Measurements from ENCODE around the gene CTDNEP1.

CTDNEP1 gene

DNA sequence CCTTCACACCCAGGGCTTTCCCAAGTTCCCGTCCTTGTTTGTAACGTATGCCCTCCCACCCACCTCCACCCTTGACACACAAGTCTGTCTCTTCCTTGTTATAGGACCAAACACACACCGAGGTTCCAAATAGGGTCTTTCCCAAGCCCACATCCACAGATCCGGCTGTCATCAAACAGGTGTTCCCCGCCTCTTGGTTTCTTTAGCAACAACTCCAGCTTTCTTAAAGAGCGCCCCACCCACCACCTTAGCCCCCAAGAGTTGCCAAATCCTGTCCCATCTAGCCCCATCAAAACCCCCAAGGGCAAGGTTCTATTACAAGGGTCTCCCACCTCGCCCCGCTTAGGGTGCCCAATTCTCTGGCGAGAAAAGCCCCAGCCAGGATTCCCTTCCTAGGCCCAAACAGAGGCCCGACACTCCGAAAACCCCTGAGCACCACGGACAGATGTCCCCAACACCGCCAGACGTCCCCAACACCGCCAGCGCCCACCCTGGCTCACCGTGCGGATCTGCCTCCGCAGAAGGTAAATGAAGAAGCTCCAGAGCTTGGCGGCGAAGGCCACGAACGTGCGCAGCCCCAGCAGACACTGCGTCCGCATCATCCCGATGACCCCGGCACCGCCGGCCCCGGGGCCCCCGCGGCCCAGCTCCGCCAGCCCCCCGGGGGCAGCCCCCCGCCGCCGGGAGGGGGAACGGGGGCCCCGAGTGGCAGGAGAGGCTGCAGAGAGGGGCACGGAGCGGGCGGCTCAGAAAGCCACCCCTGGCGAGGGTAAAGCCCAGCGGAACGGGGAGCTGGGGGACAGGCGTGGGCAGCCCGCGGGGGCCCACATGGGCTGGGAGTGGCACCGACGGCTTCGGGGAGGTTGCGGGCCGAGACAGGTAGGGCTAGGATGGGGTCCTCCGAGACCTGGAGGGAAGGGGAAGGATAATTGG lies 573 bp downstream of the CTDNEP1 start:
- Histone ChIP-seq H3K4me3 (ENCODE audit: low read depth, low read length) (peak overlapping the region; percentile 98), H3K79me1 (ENCODE audit: low read length) (peaks cover 17% of the 10 kb centered on the region), H2BK12ac (ENCODE audit: low read length) (no peak overlapping the region), H3K23ac (ENCODE audit: low read length) (peak overlapping the region; percentile 98), H3K27ac (ENCODE audit: low read depth, low read length) (peak overlapping the region; percentile 100), H4K12ac (ENCODE audit: low read depth, low read length) (peak overlapping the region; percentile 93), H3K4me1 (ENCODE audit: control insufficient read depth in 1 of 2, insufficient read depth in 2 of 2, low read length in 2 of 2) (peaks cover 6 to 10% of the 10 kb centered on the region in 2 experiments), H3K27me3 (ENCODE audit: insufficient read depth, low read length) (no peaks in the 10 kb centered on the region), H3K79me2 (ENCODE audit: control insufficient read depth, insufficient read depth, low read length, poor library complexity) (peaks cover 30% of the 10 kb centered on the region), H2BK120ac (ENCODE audit: insufficient read depth, low read length, poor library complexity) (peak overlapping the region; percentile 99), H3K4ac (ENCODE audit: low read depth, low read length) (peak overlapping the region; percentile 99), H2AK5ac (ENCODE audit: low read length) (peak overlapping the region; percentile 98), H3K18ac (ENCODE audit: low read length) (peak overlapping the region; percentile 98), H2BK5ac (ENCODE audit: low read depth, low read length, poor library complexity) (peak overlapping the region; percentile 94), H3K4me2 (ENCODE audit: low read length) (peak overlapping the region; percentile 97), H3K14ac (ENCODE audit: low read length) (peak overlapping the region; percentile 99), H3K9me3 (ENCODE audit: insufficient read depth, low read depth, low read length) (peaks cover 1% of the 10 kb centered on the region), H2AFZ (ENCODE audit: insufficient read depth, low read length, poor library complexity) (peak overlapping the region; percentile 83), H3K36me3 (ENCODE audit: control insufficient read depth in 1 of 2, insufficient read depth in 2 of 2, low read length in 2 of 2) (peaks cover 14 to 25% of the 10 kb centered on the region in 2 experiments), H3K9ac (ENCODE audit: low read length) (peak overlapping the region; percentile 98), H4K91ac (ENCODE audit: low read depth, low read length) (peak overlapping the region; percentile 99), H4K8ac (ENCODE audit: low read depth, low read length) (peak overlapping the region; percentile 95)
- WGBS (ENCODE audit: extremely low coverage, insufficient coverage, insufficient read length) = no CpG with 5 or more reads among the region's 55 CpGs
- no peak for DNase-seq

DNA sequence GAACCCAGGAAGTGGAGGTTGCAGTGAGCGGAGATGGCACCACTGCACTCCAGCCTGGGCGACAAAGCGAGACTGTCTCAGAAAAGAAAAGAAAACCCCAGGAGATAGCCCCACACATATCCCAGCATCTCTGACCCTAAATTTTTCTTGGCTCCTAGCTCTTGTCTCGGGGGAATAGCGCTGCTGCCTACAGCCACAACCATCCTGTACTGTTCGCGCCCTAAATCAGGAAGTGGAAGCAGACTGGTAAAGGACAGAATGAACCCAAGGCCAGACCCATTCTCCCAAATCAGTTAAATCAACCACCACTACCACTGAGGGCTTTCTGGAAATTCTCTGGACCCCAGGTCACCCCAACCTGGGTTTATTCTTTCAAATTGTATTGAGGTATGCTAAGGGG lies 1.7 kb downstream of the CTDNEP1 start:
- H3K18ac ChIP-seq (ENCODE audit: low read length) = no peak overlapping the region
- H3K4me2 ChIP-seq (ENCODE audit: low read length) = peak overlapping the region; percentile 97
- peaks cover 30% of the 10 kb centered on the region for H3K79me2 ChIP-seq (ENCODE audit: control insufficient read depth, insufficient read depth, low read length, poor library complexity)
- no peak overlapping the region for H4K8ac ChIP-seq (ENCODE audit: low read depth, low read length)
- H2AFZ ChIP-seq (ENCODE audit: insufficient read depth, low read length, poor library complexity) = no peak overlapping the region
- no peak overlapping the region for H4K12ac ChIP-seq (ENCODE audit: low read depth, low read length)
- H4K91ac ChIP-seq (ENCODE audit: low read depth, low read length) = no peak overlapping the region
- H3K27me3 ChIP-seq (ENCODE audit: insufficient read depth, low read length) = no peaks in the 10 kb centered on the region
- H3K4me3 ChIP-seq (ENCODE audit: low read depth, low read length) = no peak overlapping the region
- peaks cover 12 to 22% of the 10 kb centered on the region in 2 experiments for H3K36me3 ChIP-seq (ENCODE audit: control insufficient read depth in 1 of 2, insufficient read depth in 2 of 2, low read length in 2 of 2)
- no peak overlapping the region for H2BK5ac ChIP-seq (ENCODE audit: low read depth, low read length, poor library complexity)
- no peak overlapping the region for H3K27ac ChIP-seq (ENCODE audit: low read depth, low read length)
- peak overlapping the region; percentile 83 for H3K9ac ChIP-seq (ENCODE audit: low read length)
- no CpG with 5 or more reads among the region's 7 CpGs for WGBS (ENCODE audit: extremely low coverage, insufficient coverage, insufficient read length)
- H3K4me1 ChIP-seq (ENCODE audit: control insufficient read depth in 1 of 2, insufficient read depth in 2 of 2, low read length in 2 of 2) = peaks cover 6 to 10% of the 10 kb centered on the region in 2 experiments
- DNase-seq = no peak
- no peak overlapping the region for H3K14ac ChIP-seq (ENCODE audit: low read length)
- no peak overlapping the region for H2BK12ac ChIP-seq (ENCODE audit: low read length)
- peaks cover 17% of the 10 kb centered on the region for H3K79me1 ChIP-seq (ENCODE audit: low read length)
- H2AK5ac ChIP-seq (ENCODE audit: low read length) = no peak overlapping the region
- H3K23ac ChIP-seq (ENCODE audit: low read length) = peak overlapping the region; percentile 95
- H3K9me3 ChIP-seq (ENCODE audit: insufficient read depth, low read depth, low read length) = peaks cover 1% of the 10 kb centered on the region
- peak overlapping the region; percentile 99 for H3K4ac ChIP-seq (ENCODE audit: low read depth, low read length)
- H2BK120ac ChIP-seq (ENCODE audit: insufficient read depth, low read length, poor library complexity) = no peak overlapping the region

DNA sequence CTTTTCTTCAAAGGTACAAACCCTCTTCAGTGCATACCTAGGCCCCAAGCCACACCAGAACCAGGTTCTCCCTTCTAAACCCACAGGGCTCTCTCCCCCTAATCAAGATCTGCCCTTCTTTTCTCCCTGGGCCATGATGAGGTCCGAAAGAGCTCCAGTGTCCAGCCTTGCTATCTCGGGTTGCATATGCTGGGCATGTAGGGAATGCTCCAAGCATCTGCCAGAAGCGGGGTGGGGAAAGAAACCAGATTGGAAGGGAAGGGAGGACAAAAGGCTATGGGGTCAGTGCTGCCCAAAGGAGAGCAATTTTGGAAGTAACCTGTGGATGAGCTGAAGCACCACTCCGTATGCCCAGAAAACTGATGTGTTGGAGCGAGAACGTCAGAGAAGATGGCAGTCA lies 2.3 kb downstream of the CTDNEP1 start:
- no peak overlapping the region for H3K4me2 ChIP-seq (ENCODE audit: low read length)
- H3K14ac ChIP-seq (ENCODE audit: low read length) = no peak overlapping the region
- no peak overlapping the region for H2BK12ac ChIP-seq (ENCODE audit: low read length)
- H3K4ac ChIP-seq (ENCODE audit: low read depth, low read length) = peak overlapping the region; percentile 66
- H4K12ac ChIP-seq (ENCODE audit: low read depth, low read length) = no peak overlapping the region
- no CpG with 5 or more reads among the region's 6 CpGs for WGBS (ENCODE audit: extremely low coverage, insufficient coverage, insufficient read length)
- no peaks in the 10 kb centered on the region for H3K27me3 ChIP-seq (ENCODE audit: insufficient read depth, low read length)
- H2AK5ac ChIP-seq (ENCODE audit: low read length) = no peak overlapping the region
- peaks cover 17% of the 10 kb centered on the region for H3K79me1 ChIP-seq (ENCODE audit: low read length)
- H3K9me3 ChIP-seq (ENCODE audit: insufficient read depth, low read depth, low read length) = no peaks in the 10 kb centered on the region
- no peak overlapping the region for H3K18ac ChIP-seq (ENCODE audit: low read length)
- H3K79me2 ChIP-seq (ENCODE audit: control insufficient read depth, insufficient read depth, low read length, poor library complexity) = peaks cover 30% of the 10 kb centered on the region
- H4K91ac ChIP-seq (ENCODE audit: low read depth, low read length) = no peak overlapping the region
- no peak overlapping the region for H2BK5ac ChIP-seq (ENCODE audit: low read depth, low read length, poor library complexity)
- peaks cover 6 to 10% of the 10 kb centered on the region in 2 experiments for H3K4me1 ChIP-seq (ENCODE audit: control insufficient read depth in 1 of 2, insufficient read depth in 2 of 2, low read length in 2 of 2)
- no peak overlapping the region for H4K8ac ChIP-seq (ENCODE audit: low read depth, low read length)
- no peak overlapping the region for H3K9ac ChIP-seq (ENCODE audit: low read length)
- DNase-seq = no peak
- no peak overlapping the region for H3K27ac ChIP-seq (ENCODE audit: low read depth, low read length)
- no peak overlapping the region for H3K4me3 ChIP-seq (ENCODE audit: low read depth, low read length)
- H3K36me3 ChIP-seq (ENCODE audit: control insufficient read depth in 1 of 2, insufficient read depth in 2 of 2, low read length in 2 of 2) = peaks cover 16 to 23% of the 10 kb centered on the region in 2 experiments
- H2BK120ac ChIP-seq (ENCODE audit: insufficient read depth, low read length, poor library complexity) = no peak overlapping the region
- no peak overlapping the region for H2AFZ ChIP-seq (ENCODE audit: insufficient read depth, low read length, poor library complexity)
- no peak overlapping the region for H3K23ac ChIP-seq (ENCODE audit: low read length)

DNA sequence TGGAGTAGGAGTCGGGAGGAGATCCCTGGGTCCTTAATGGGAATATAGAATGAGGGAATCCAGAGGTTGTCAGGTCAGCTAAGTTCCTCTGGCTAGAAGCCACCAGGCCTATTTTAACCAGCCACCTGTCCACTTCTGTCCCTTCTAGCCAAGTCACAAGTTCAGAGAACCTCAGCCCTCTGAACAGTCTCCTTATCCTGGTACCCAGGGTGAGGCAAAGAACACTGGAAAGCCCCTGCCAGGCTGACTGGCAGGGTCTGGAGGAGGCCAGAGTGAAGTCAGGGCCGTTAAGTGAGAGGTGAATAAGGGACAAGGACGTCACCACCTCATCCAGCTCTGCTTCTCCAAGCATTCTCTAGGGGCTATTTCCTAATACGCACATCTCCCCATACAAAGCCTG lies 2.7 kb downstream of the CTDNEP1 start:
- H3K14ac ChIP-seq (ENCODE audit: low read length) = no peak overlapping the region
- no peak overlapping the region for H3K27ac ChIP-seq (ENCODE audit: low read depth, low read length)
- peaks cover 6 to 10% of the 10 kb centered on the region in 2 experiments for H3K4me1 ChIP-seq (ENCODE audit: control insufficient read depth in 1 of 2, insufficient read depth in 2 of 2, low read length in 2 of 2)
- H3K79me1 ChIP-seq (ENCODE audit: low read length) = peaks cover 17% of the 10 kb centered on the region
- no peak overlapping the region for H2AK5ac ChIP-seq (ENCODE audit: low read length)
- H3K18ac ChIP-seq (ENCODE audit: low read length) = no peak overlapping the region
- no peak overlapping the region for H2BK12ac ChIP-seq (ENCODE audit: low read length)
- H3K4me2 ChIP-seq (ENCODE audit: low read length) = no peak overlapping the region
- H4K8ac ChIP-seq (ENCODE audit: low read depth, low read length) = no peak overlapping the region
- H3K4me3 ChIP-seq (ENCODE audit: low read depth, low read length) = no peak overlapping the region
- H3K9me3 ChIP-seq (ENCODE audit: insufficient read depth, low read depth, low read length) = no peaks in the 10 kb centered on the region
- H3K4ac ChIP-seq (ENCODE audit: low read depth, low read length) = peak overlapping the region; percentile 66
- peaks cover 30% of the 10 kb centered on the region for H3K79me2 ChIP-seq (ENCODE audit: control insufficient read depth, insufficient read depth, low read length, poor library complexity)
- no CpG with 5 or more reads among the region's 4 CpGs for WGBS (ENCODE audit: extremely low coverage, insufficient coverage, insufficient read length)
- H4K12ac ChIP-seq (ENCODE audit: low read depth, low read length) = no peak overlapping the region
- H2AFZ ChIP-seq (ENCODE audit: insufficient read depth, low read length, poor library complexity) = no peak overlapping the region
- H4K91ac ChIP-seq (ENCODE audit: low read depth, low read length) = no peak overlapping the region
- H3K27me3 ChIP-seq (ENCODE audit: insufficient read depth, low read length) = no peaks in the 10 kb centered on the region
- H2BK5ac ChIP-seq (ENCODE audit: low read depth, low read length, poor library complexity) = no peak overlapping the region
- peaks cover 19 to 25% of the 10 kb centered on the region in 2 experiments for H3K36me3 ChIP-seq (ENCODE audit: control insufficient read depth in 1 of 2, insufficient read depth in 2 of 2, low read length in 2 of 2)
- DNase-seq = no peak
- H3K9ac ChIP-seq (ENCODE audit: low read length) = no peak overlapping the region
- no peak overlapping the region for H2BK120ac ChIP-seq (ENCODE audit: insufficient read depth, low read length, poor library complexity)
- H3K23ac ChIP-seq (ENCODE audit: low read length) = peak overlapping the region; percentile 31

Data from trophoblast cell (in vitro differentiated cells and primary cell).